Chondrocyte (in vitro differentiated cells): ENCODE measurements around the gene CEP164. TPM values are rescaled to one million over a fixed set of nuclear protein-coding genes. Genes with fewer than 3 reads are reported as not detected.

Experiments
- DNase-seq: peaks from one replicate; pipeline ENCODE4 v3.0.0; 2021; ENCODE audit warnings: mixed read lengths, low spot score
- H3K27ac Mint-ChIP-seq: one replicate; pipeline ENCODE4 v1.8.0; 2021; ENCODE audit warnings: mild to moderate bottlenecking, moderate library complexity, mixed read lengths; ENCODE audit not compliant: unreplicated experiment
- H3K27me3 Mint-ChIP-seq: 2 replicates; pipeline ENCODE4 v1.8.0; 2021; ENCODE audit warnings: low read depth, mixed read lengths
- H3K36me3 Mint-ChIP-seq: 2 replicates; pipeline ENCODE4 v1.8.0; 2021; ENCODE audit warnings: low read depth, mixed read lengths
- H3K4me1 Mint-ChIP-seq: 2 replicates; pipeline ENCODE4 v1.8.0; 2021; ENCODE audit warnings: low read depth, mild to moderate bottlenecking, mixed read lengths
- H3K4me3 Mint-ChIP-seq: one replicate; pipeline ENCODE4 v1.8.0; 2021; ENCODE audit warnings: mild to moderate bottlenecking, moderate library complexity, mixed read lengths; ENCODE audit not compliant: unreplicated experiment
- H3K9me3 Mint-ChIP-seq: 2 replicates; pipeline ENCODE4 v1.8.0; 2021; ENCODE audit warnings: low read depth, mixed read lengths
- CTCF ChIP-seq: fragments of 200-600 bp; sonication (generic); IDR thresholded peaks from 2 replicates; pipeline ENCODE4 v1.5.0; 2021; ENCODE audit warnings: antibody characterized with exemption, mild to moderate bottlenecking, moderate library complexity
- total RNA-seq: library from RNA; stranded (reverse); gene quantifications from 3 replicates; pipeline ENCODE4 v1.2.1, GENCODE V29; 2021

Gene CEP164
- total RNA-seq, 1 donor from 2014 or later = 29.2 TPM

- TF ChIP-seq CTCF = no peak
- DNase-seq = no peak
- Mint-ChIP-seq H3K27ac (no peak overlapping the region), H3K4me1 (peaks cover 3% of the 10 kb centered on the region), H3K9me3 (no peaks in the 10 kb centered on the region), H3K27me3 (no peaks in the 10 kb centered on the region), H3K4me3 (no peak overlapping the region), H3K36me3 (peaks cover 20% of the 10 kb centered on the region)
These were observed 7.7 kb downstream of the CEP164 start for GRCh38 chr11:117335399-117335798.

GRCh38 chr11:117337076-117337475 is 9.4 kb downstream of the CEP164 start:
- Mint-ChIP-seq H3K4me1 (no peaks in the 10 kb centered on the region), H3K36me3 (peaks cover 22% of the 10 kb centered on the region), H3K27ac (no peak overlapping the region), H3K27me3 (no peaks in the 10 kb centered on the region), H3K4me3 (no peak overlapping the region), H3K9me3 (no peaks in the 10 kb centered on the region)
- no peak for TF ChIP-seq CTCF
- no peak for DNase-seq

- H3K27me3 Mint-ChIP-seq = no peaks in the 10 kb centered on the region
- no peak for DNase-seq
- no peaks in the 10 kb centered on the region for H3K9me3 Mint-ChIP-seq
- H3K4me3 Mint-ChIP-seq = no peak overlapping the region
- H3K27ac Mint-ChIP-seq = no peak overlapping the region
- no peaks in the 10 kb centered on the region for H3K4me1 Mint-ChIP-seq
- TF ChIP-seq CTCF = no peak
- H3K36me3 Mint-ChIP-seq = peaks cover 21% of the 10 kb centered on the region
These were observed 17.4 kb downstream of the CEP164 start for GRCh38 chr11:117345039-117345438.

- H3K4me3 Mint-ChIP-seq = no peak overlapping the region
- no peak overlapping the region for H3K27ac Mint-ChIP-seq
- H3K27me3 Mint-ChIP-seq = no peaks in the 10 kb centered on the region
- no peaks in the 10 kb centered on the region for H3K4me1 Mint-ChIP-seq
- DNase-seq = no peak
- TF ChIP-seq CTCF = no peak
- H3K9me3 Mint-ChIP-seq = no peaks in the 10 kb centered on the region
- H3K36me3 Mint-ChIP-seq = peaks cover 35% of the 10 kb centered on the region
These were observed 26.9 kb downstream of the CEP164 start for GRCh38 chr11:117354550-117354949.

- no peak overlapping the region for H3K4me3 Mint-ChIP-seq
- no peak for DNase-seq
- H3K9me3 Mint-ChIP-seq = no peaks in the 10 kb centered on the region
- H3K27ac Mint-ChIP-seq = no peak overlapping the region
- H3K27me3 Mint-ChIP-seq = no peaks in the 10 kb centered on the region
- H3K4me1 Mint-ChIP-seq = no peaks in the 10 kb centered on the region
- TF ChIP-seq CTCF = no peak
- peaks cover 40% of the 10 kb centered on the region for H3K36me3 Mint-ChIP-seq
These were observed 28.7 kb downstream of the CEP164 start for GRCh38 chr11:117356126-117356890.
